ENCODE measurements around the gene MAN2A2. TPM values are rescaled to one million over a fixed set of nuclear protein-coding genes. Genes with fewer than 3 reads are reported as not detected.

Gene MAN2A2
- polyA plus RNA-seq, 1 donor: 44.0 TPM

DNA sequence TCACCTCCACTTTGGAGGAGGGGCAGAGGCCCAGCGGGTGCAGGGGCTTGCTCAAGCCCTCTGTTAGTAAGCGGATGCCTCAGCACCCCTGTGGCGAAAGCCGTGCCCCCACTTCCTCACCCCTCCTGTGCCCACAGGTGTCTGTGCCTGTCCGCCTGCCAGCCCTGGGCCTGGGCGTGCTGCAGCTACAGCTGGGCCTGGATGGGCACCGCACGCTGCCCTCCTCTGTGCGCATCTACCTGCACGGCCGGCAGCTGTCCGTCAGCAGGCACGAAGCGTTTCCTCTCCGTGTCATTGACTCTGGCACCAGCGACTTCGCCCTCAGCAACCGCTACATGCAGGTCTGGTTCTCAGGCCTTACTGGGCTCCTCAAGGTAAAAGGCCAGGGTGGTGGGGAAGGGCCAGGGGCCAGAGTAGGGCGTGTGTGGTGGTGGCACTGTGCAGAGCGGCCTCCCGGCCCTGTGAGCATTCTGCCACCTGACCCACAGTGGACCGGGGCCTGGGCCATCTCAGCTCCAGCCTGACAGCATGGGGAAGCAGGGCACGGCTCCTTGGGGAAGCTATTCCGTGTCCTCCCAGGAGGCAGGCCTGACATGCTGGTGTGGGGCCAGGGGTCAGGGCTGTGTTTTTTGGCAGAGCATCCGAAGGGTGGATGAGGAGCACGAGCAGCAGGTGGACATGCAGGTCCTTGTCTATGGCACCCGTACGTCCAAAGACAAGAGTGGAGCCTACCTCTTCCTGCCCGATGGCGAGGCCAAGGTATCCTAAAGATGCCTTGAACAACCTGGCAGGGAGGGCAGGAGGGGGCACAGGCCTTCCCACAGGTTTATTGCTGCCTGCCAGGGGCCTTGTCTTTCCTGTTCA is 9.0 kb downstream of the MAN2A2 start:
- no peak for DNase-seq
- Histone ChIP-seq H3K27me3 (ENCODE audit: control insufficient read depth, insufficient read depth, low read length) (no peaks in the 10 kb centered on the region), H3K27ac (ENCODE audit: low read length) (no peak overlapping the region), H3K4me3 (ENCODE audit: low read length) (no peak overlapping the region), H3K4me1 (ENCODE audit: control insufficient read depth, insufficient read depth, low read length) (no peaks in the 10 kb centered on the region), H3K9me3 (ENCODE audit: control insufficient read depth, low read depth, low read length) (no peaks in the 10 kb centered on the region), H3K36me3 (ENCODE audit: control insufficient read depth, insufficient read depth, low read length) (peaks cover 85% of the 10 kb centered on the region)
- no CpG with 5 or more reads among the region's 30 CpGs for WGBS (ENCODE audit: insufficient coverage, low lambda C conversion rate)

DNA sequence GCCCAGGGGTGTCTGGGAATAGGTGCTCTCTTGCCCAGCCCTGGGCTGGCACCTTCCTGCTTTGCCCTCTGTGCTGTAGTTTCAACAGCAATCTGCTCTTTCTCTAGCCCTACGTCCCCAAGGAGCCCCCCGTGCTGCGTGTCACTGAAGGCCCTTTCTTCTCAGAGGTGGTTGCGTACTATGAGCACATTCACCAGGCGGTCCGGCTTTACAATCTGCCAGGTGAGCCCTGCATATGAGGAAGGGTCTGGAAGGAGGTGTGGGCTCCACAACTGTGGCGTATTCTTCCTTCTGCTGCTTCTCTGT is 9.6 kb downstream of the MAN2A2 start:
- Histone ChIP-seq H3K27ac (ENCODE audit: low read length) (no peak overlapping the region), H3K4me3 (ENCODE audit: low read length) (no peak overlapping the region), H3K9me3 (ENCODE audit: control insufficient read depth, low read depth, low read length) (no peaks in the 10 kb centered on the region), H3K36me3 (ENCODE audit: control insufficient read depth, insufficient read depth, low read length) (peaks cover 85% of the 10 kb centered on the region), H3K4me1 (ENCODE audit: control insufficient read depth, insufficient read depth, low read length) (no peaks in the 10 kb centered on the region), H3K27me3 (ENCODE audit: control insufficient read depth, insufficient read depth, low read length) (no peaks in the 10 kb centered on the region)
- WGBS (ENCODE audit: insufficient coverage, low lambda C conversion rate): no CpG with 5 or more reads among the region's 7 CpGs
- DNase-seq: no peak

DNA sequence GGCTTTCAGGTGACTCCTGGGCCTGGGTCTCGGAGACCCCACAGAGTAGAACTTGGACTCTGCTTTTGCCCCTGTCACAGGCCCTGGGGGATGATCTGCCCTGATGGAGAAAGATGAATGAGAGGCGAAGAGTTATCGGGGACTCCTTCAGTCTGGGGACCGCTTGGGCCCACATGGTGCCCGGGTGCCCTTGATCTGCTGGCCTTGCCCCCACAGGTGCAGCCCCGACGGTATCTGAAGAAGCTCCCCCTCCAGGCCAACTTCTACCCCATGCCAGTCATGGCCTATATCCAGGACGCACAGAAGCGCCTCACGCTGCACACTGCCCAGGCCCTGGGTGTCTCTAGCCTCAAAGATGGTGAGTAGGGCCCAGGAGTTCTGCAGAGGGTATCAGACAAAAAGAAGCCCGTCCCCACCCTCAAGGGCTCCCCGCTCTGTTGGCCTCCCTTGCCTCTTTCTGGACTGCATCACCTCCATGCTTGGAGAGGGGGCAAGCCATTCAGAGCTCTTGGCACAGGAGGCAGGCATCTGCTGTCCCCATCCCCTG is 10.4 kb downstream of the MAN2A2 start:
- no peaks in the 10 kb centered on the region for H3K27me3 ChIP-seq (ENCODE audit: control insufficient read depth, insufficient read depth, low read length)
- no peak for DNase-seq
- peaks cover 87% of the 10 kb centered on the region for H3K36me3 ChIP-seq (ENCODE audit: control insufficient read depth, insufficient read depth, low read length)
- no peak overlapping the region for H3K4me3 ChIP-seq (ENCODE audit: low read length)
- H3K27ac ChIP-seq (ENCODE audit: low read length): no peak overlapping the region
- H3K4me1 ChIP-seq (ENCODE audit: control insufficient read depth, insufficient read depth, low read length): no peaks in the 10 kb centered on the region
- no peaks in the 10 kb centered on the region for H3K9me3 ChIP-seq (ENCODE audit: control insufficient read depth, low read depth, low read length)
- WGBS (ENCODE audit: insufficient coverage, low lambda C conversion rate): no CpG with 5 or more reads among the region's 12 CpGs

DNA sequence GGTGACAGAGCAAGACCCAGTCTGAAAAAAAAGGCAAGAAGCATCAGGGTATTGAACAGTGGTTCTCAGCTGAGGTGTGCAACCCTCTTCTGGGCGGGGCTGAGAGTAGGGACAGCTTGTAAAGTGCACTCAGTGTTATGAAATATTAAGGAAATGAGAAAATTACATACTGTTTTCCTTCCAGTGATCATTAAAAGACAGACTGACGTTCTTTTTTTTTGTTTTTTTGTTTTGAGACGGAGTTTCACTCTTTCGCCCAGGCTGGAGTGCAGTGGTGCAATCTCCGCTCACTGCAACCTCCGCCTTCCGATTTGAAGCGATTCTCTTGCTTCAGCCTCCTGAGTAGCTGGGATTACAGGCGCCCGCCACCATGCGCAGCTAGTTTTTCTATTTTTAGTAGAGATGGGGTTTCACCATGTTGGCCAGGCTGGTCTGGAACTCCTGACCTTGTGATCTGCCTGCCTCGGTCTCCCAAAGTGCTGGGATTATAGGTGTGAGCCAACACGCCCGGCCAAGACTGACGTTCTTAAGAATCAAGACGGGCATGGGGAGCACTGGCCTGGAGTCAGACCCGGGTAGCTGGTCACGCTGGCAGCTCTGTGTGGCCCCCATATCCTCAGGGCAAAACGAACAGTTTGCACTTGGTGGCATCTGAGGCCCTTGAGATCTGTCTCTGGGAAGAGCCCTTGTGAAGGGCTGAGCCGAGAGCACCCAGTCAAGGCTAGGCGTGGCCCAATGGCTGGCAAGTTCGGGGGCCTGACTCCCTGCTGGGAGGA is 11.4 kb downstream of the MAN2A2 start:
- WGBS (ENCODE audit: insufficient coverage, low lambda C conversion rate): no CpG with 5 or more reads among the region's 22 CpGs
- Histone ChIP-seq H3K9me3 (ENCODE audit: control insufficient read depth, low read depth, low read length) (no peaks in the 10 kb centered on the region), H3K27ac (ENCODE audit: low read length) (no peak overlapping the region), H3K27me3 (ENCODE audit: control insufficient read depth, insufficient read depth, low read length) (no peaks in the 10 kb centered on the region), H3K36me3 (ENCODE audit: control insufficient read depth, insufficient read depth, low read length) (peaks cover 86% of the 10 kb centered on the region), H3K4me1 (ENCODE audit: control insufficient read depth, insufficient read depth, low read length) (no peaks in the 10 kb centered on the region), H3K4me3 (ENCODE audit: low read length) (no peak overlapping the region)
- no peak for DNase-seq

DNA sequence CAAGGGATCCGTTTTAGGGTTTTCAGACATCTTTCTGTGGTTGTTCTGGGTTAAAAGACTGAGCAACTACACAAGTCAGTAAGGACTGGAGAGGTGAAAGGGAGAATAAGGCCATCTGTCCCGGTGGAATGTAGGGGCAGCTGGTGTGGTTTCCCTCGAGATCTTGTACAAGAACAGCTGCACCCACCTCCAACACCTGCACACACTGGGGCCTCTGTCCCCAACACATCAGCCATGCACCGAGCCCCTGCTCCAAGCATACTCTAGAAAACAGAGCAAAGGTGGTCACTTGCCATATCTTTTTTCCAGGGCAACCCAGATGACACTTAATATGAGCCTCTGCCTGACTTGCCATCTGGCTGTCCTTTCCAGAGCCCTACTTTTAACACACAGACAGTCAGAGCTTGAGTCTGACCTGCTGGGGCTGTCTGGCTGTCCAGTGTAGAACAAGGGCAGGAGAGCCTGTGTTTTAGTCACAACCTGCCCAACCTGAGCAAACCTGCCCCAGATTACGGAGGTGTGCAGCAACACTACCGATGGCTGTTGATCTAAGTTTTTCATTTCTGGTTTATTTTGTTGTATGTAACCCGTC is 12.2 kb downstream of the MAN2A2 start:
- Histone ChIP-seq H3K9me3 (ENCODE audit: control insufficient read depth, low read depth, low read length) (no peaks in the 10 kb centered on the region), H3K27ac (ENCODE audit: low read length) (no peak overlapping the region), H3K27me3 (ENCODE audit: control insufficient read depth, insufficient read depth, low read length) (no peaks in the 10 kb centered on the region), H3K4me1 (ENCODE audit: control insufficient read depth, insufficient read depth, low read length) (no peaks in the 10 kb centered on the region), H3K4me3 (ENCODE audit: low read length) (no peak overlapping the region), H3K36me3 (ENCODE audit: control insufficient read depth, insufficient read depth, low read length) (peaks cover 87% of the 10 kb centered on the region)
- DNase-seq: no peak
- no CpG with 5 or more reads among the region's 7 CpGs for WGBS (ENCODE audit: insufficient coverage, low lambda C conversion rate)

DNA sequence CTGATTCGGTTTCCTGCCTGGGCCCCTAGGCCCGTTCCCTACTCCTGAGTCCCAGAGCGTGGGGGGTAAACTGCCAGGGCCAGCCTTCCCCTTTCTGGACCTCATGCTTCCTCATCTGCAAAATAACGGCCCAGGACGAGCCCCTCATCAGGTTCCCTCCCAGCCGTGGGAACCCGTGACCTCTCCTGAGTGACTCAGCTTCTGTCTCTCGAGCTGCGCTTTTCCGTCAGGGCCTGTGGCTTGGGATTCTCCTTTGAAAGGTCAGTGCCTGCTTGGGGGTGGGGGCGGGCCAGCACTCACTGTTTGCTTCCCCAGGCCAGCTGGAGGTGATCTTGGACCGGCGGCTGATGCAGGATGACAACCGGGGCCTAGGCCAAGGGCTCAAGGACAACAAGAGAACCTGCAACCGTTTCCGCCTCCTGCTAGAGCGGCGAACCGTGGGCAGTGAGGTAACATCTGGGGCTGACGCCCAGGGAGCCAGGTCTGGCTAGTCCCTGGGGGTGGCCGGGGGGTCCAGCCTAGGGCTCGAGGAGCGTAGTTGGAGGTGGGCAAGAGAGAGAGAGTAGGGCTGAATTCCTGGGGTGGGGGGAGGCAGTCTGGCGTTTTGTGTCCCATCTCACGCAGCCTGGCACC is 12.8 kb downstream of the MAN2A2 start:
- WGBS (ENCODE audit: insufficient coverage, low lambda C conversion rate): no CpG with 5 or more reads among the region's 25 CpGs
- no peaks in the 10 kb centered on the region for H3K27me3 ChIP-seq (ENCODE audit: control insufficient read depth, insufficient read depth, low read length)
- no peaks in the 10 kb centered on the region for H3K9me3 ChIP-seq (ENCODE audit: control insufficient read depth, low read depth, low read length)
- H3K27ac ChIP-seq (ENCODE audit: low read length): no peak overlapping the region
- peaks cover 85% of the 10 kb centered on the region for H3K36me3 ChIP-seq (ENCODE audit: control insufficient read depth, insufficient read depth, low read length)
- H3K4me3 ChIP-seq (ENCODE audit: low read length): no peak overlapping the region
- no peak for DNase-seq
- H3K4me1 ChIP-seq (ENCODE audit: control insufficient read depth, insufficient read depth, low read length): no peaks in the 10 kb centered on the region

DNA sequence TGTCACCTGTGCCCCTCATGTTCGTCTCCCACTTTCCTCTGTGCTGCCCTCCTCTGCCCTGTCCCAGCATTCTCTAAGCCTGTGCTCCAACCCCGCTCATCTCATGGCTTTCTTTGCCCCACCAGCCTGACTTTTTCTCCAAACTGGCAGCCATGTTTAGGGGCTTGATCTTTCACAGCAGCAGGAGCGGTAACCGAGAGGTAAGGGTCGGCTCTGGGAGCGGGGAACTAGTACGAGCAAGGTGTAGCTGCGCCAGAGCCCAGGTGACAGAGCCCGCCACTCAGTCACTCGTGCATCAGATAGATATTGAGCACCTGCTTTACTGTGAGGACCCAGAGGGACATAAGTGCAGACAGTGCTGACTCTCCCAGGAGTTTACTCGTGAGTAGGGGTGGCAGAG is 13.4 kb downstream of the MAN2A2 start:
- Histone ChIP-seq H3K4me1 (ENCODE audit: control insufficient read depth, insufficient read depth, low read length) (no peaks in the 10 kb centered on the region), H3K4me3 (ENCODE audit: low read length) (no peak overlapping the region), H3K9me3 (ENCODE audit: control insufficient read depth, low read depth, low read length) (no peaks in the 10 kb centered on the region), H3K27ac (ENCODE audit: low read length) (no peak overlapping the region), H3K27me3 (ENCODE audit: control insufficient read depth, insufficient read depth, low read length) (no peaks in the 10 kb centered on the region), H3K36me3 (ENCODE audit: control insufficient read depth, insufficient read depth, low read length) (peaks cover 84% of the 10 kb centered on the region)
- no CpG with 5 or more reads among the region's 11 CpGs for WGBS (ENCODE audit: insufficient coverage, low lambda C conversion rate)
- DNase-seq: no peak

DNA sequence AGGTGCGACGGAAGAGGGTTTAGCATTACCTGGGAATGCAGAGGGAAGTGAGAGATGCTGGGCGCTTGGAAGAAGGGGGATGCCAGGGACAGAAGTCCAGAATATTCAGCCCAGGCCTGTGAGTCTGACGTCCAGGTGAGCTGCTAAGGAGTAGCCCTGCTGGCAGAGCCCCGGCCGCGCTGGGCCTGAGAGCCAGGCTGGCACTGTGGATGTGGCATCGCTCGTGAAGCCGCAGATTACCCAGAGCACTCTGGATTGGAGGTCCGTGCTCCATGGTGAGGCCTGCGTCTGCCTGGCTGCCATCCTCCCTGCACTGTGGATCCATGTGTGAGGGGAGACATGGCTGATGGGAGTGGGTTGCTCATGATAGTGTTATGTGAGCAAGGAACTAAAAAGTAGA is 14.5 kb downstream of the MAN2A2 start:
- no peaks in the 10 kb centered on the region for H3K4me1 ChIP-seq (ENCODE audit: control insufficient read depth, insufficient read depth, low read length)
- no peak overlapping the region for H3K27ac ChIP-seq (ENCODE audit: low read length)
- WGBS (ENCODE audit: insufficient coverage, low lambda C conversion rate): no CpG with 5 or more reads among the region's 12 CpGs
- H3K36me3 ChIP-seq (ENCODE audit: control insufficient read depth, insufficient read depth, low read length): peaks cover 73% of the 10 kb centered on the region
- no peak overlapping the region for H3K4me3 ChIP-seq (ENCODE audit: low read length)
- no peaks in the 10 kb centered on the region for H3K9me3 ChIP-seq (ENCODE audit: control insufficient read depth, low read depth, low read length)
- no peak for DNase-seq
- no peaks in the 10 kb centered on the region for H3K27me3 ChIP-seq (ENCODE audit: control insufficient read depth, insufficient read depth, low read length)

DNA sequence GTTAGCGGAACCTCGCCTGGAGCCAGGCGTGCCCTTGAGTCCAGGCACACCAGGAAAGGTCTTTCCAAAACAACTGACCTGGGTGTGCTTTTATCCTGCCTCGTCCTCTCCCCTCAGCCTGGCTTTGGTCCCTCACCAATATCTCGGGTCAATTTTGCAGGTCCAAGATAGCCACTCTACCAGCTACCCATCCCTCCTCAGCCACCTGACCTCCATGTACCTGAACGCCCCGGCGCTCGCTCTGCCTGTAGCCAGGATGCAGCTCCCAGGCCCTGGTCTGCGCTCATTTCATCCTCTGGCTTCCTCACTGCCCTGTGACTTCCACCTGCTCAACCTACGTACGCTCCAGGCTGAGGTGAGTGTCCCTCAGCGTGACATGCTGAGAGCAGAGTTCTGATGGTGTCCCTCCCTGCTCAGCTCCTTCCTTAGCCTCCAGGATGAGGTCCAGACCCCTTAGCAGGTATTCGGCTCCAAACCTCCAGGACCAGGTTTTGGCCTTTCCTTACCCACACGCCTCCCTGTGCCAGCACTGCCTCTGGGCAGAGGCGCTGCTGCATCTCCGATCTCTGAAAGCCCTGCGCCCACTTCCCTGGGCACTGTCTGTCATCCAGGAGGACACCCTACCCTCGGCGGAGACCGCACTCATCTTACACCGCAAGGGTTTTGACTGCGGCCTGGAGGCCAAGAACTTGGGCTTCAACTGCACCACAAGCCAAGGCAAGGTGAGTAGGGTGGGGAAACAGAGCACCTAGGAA is 15.1 kb downstream of the MAN2A2 start:
- Histone ChIP-seq H3K27ac (ENCODE audit: low read length) (no peak overlapping the region), H3K4me3 (ENCODE audit: low read length) (no peak overlapping the region), H3K4me1 (ENCODE audit: control insufficient read depth, insufficient read depth, low read length) (no peaks in the 10 kb centered on the region), H3K9me3 (ENCODE audit: control insufficient read depth, low read depth, low read length) (no peaks in the 10 kb centered on the region), H3K27me3 (ENCODE audit: control insufficient read depth, insufficient read depth, low read length) (no peaks in the 10 kb centered on the region), H3K36me3 (ENCODE audit: control insufficient read depth, insufficient read depth, low read length) (peaks cover 67% of the 10 kb centered on the region)
- WGBS (ENCODE audit: insufficient coverage, low lambda C conversion rate): no CpG with 5 or more reads among the region's 23 CpGs
- DNase-seq: no peak

All from large intestine (tissue), 3 donors.